ENCODE results near the gene RHOJ. TPM values are rescaled to one million over a fixed set of nuclear protein-coding genes. Genes with fewer than 3 reads are reported as not detected.
"Not testable (repeated sequence)": the region's sequence is repeated elsewhere in the genome, so short reads cannot be mapped to it uniquely, and the experiment has no call there.

The RHOJ gene
- polyA plus RNA-seq, 12 donors, result 21.8 to 63.3 (median 32.3) TPM; not detected in 1

- no peak for DNase-seq
Measured at GRCh38 chr14:63292805-63293204, 88.6 kb downstream of the RHOJ start.

GRCh38 chr14:63295231-63295685 lies 91.0 kb downstream of the RHOJ start:
- DNase-seq, result no peak

- peak; percentile 79 for DNase-seq
Measured at GRCh38 chr14:63296060-63296563, 91.9 kb downstream of the RHOJ start.

GRCh38 chr14:63297372-63298063 lies 93.3 kb downstream of the RHOJ start:
- no peak for DNase-seq

GRCh38 chr14:63299351-63300110 lies 95.3 kb downstream of the RHOJ start:
- no peak for DNase-seq

- DNase-seq, result no peak
Measured at GRCh38 chr14:63300854-63301253, 96.6 kb downstream of the RHOJ start.

- no peak for DNase-seq
Measured at GRCh38 chr14:63301891-63302534, 97.8 kb downstream of the RHOJ start.

- DNase-seq, result not testable (repeated sequence)
Measured at GRCh38 chr14:63304429-63304828, 100.2 kb downstream of the RHOJ start.

GRCh38 chr14:63308723-63309317 lies 104.6 kb downstream of the RHOJ start:
- DNase-seq, result no peak

GRCh38 chr14:63318835-63319234 lies 114.6 kb downstream of the RHOJ start, which contains the start of gene GPHB5:
Gene GPHB5, minus strand, starts transcription at chr14:63318935. Its CDS starts 1,086 bp downstream, at chr14:63317849.
- DNase-seq, result no peak

GRCh38 chr14:63322472-63322871 lies 118.2 kb downstream of the RHOJ start:
- DNase-seq, result no peak

- peak; percentile 52 for DNase-seq
Measured at GRCh38 chr14:63322897-63323573, 118.8 kb downstream of the RHOJ start.

GRCh38 chr14:63326840-63327239 lies 122.6 kb downstream of the RHOJ start:
- no peak for DNase-seq

- DNase-seq, result no peak
Measured at GRCh38 chr14:63328787-63329737, 124.8 kb downstream of the RHOJ start.

- DNase-seq, result no peak
Measured at GRCh38 chr14:63342371-63342770, 138.1 kb downstream of the RHOJ start.

Other genes with a start within 250 kb of the RHOJ start
- gene KCNH5, start 159.0 kb upstream of the RHOJ start, polyA plus RNA-seq (ENCODE audit: insufficient read length in 12 of 12), result under 1 TPM in 7 of 12 donors, not detected in 5; 0.03 to 0.18 (median 0.05) TPM
- not detected for gene GPHB5, start 114.5 kb downstream of the RHOJ start, polyA plus RNA-seq (ENCODE audit: insufficient read length in 12 of 12)

Data from muscle of arm (tissue), 12 donors.